Transverse colon (tissue), 4 donors: ENCODE measurements around the gene HPGDS. TPM values are rescaled to one million over a fixed set of nuclear protein-coding genes. Genes with fewer than 3 reads are reported as not detected.

ENCODE experiments used
- DNase-seq: peaks from one replicate; pipeline ENCODE4 v3.0.0-alpha.2; 2019
- H3K27ac ChIP-seq, 4 donors: fragments of 200-600 bp; sonication (generic); 2 replicates each; pipeline ENCODE4 v1.5.1; 2016 to 2018; ENCODE audit warnings: inconsistent platforms in 4 of 4
- H3K27me3 ChIP-seq: fragments of 200-600 bp; sonication (generic); 2 replicates; pipeline ENCODE4 v1.5.1; 2017; ENCODE audit warnings: inconsistent platforms
- H3K36me3 ChIP-seq, 4 donors: fragments of 200-600 bp; sonication (generic); 2 replicates each; pipeline ENCODE4 v1.5.1; 2017 to 2019; ENCODE audit warnings: inconsistent platforms in 4 of 4
- H3K4me1 ChIP-seq, 4 donors: fragments of 200-600 bp; sonication (generic); 2 replicates each; pipeline ENCODE4 v1.5.1; 2017 to 2020; ENCODE audit warnings: inconsistent platforms in 4 of 4
- H3K4me3 ChIP-seq, 4 donors: fragments of 200-600 bp; sonication (generic); 1 replicate in 1 of 4; 2 replicates in 3 of 4; pipeline versions ENCODE4 v1.5.1 to v1.6.1; 2017 to 2019; ENCODE audit warnings: inconsistent platforms in 4 of 4
- H3K9me3 ChIP-seq, 2 donors: fragments of 200-600 bp; sonication (generic); 2 replicates each; pipeline ENCODE4 v1.5.1; 2017 to 2019; ENCODE audit warnings: inconsistent platforms in 2 of 2
- CTCF ChIP-seq, 5 experiments: fragments of 200-600 bp in 3 of 5; fragments of 450-650 bp in 2 of 5; sonication (generic) in 3 of 5; IDR thresholded peaks; 1 replicate in 2 of 5; 2 replicates in 3 of 5; pipeline ENCODE4 v1.5.1; 2016 to 2017; ENCODE audit warnings: antibody characterized with exemption in 5 of 5, inconsistent platforms in 3 of 5, mild to moderate bottlenecking in 2 of 5, moderate library complexity in 1 of 5
- EP300 ChIP-seq: sonication (generic); formaldehyde crosslinking; IDR thresholded peaks from one replicate; pipeline ENCODE4 v1.6.1; 2017; ENCODE audit warnings: antibody characterized with exemption, low read depth
- POLR2A ChIP-seq: fragments of 450-650 bp; IDR thresholded peaks from one replicate; pipeline ENCODE4 v1.6.1; 2016; ENCODE audit warnings: antibody characterized with exemption, mild to moderate bottlenecking, moderate library complexity
- POLR2AphosphoS5 ChIP-seq, 3 donors: sonication (generic); formaldehyde crosslinking; IDR thresholded peaks; one replicate each; pipeline ENCODE4 v1.6.1; 2016; ENCODE audit warnings: antibody characterized with exemption in 3 of 3
- in situ Hi-C, 4 donors: fragments of 200-750 bp; cut with MboI; loops; one replicate each; pipeline versions ENCODE4 v1.15.0 to v1.15.1; 2017; ENCODE audit warnings: low sequenced_read_pairs in 3 of 4, low pct_ligation_motif_present in 1 of 4, low pct_unique_long_range_greater_than_20kb in 1 of 4
- intact Hi-C: fragments of 100-400 bp; cut with DNase I; formaldehyde crosslinking; loops from one replicate; pipeline ENCODE4 v1.15.1; 2023; ENCODE audit warnings: low total_unique reads
- total RNA-seq, 4 donors: library from RNA; depleted of rRNA; stranded (reverse); fragments of >200 nt; gene quantifications; one replicate each; pipeline ENCODE4 v1.1.0, GENCODE V29; 2016

The HPGDS gene
- total RNA-seq, 4 donors from 2014 or later, result 1.4 to 6.0 (median 3.5) TPM; not detected in 1

DNA sequence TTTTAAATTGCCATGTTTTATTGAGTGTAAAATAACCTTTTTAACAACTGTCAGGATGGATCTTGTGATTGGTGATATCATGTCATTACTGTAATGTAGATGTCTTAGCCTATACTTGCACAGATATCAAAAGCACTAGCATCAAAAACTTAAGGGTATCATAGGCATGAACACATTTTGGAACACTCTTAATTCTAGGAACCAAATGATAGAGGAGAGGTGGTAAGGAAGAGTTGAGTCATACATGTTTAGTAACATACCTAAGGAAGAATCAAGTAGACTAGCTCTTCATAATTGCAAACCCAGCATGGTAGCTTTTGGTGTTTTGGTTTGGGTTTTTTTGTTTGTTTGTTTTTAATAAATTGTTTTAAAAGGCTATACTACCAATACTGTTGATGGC, 91.5 kb downstream of the HPGDS start:
- in situ Hi-C loops, result no loop called here
- H3K4me1 ChIP-seq, result no peaks in the 10 kb centered on the region
- no peak overlapping the region for H3K4me3 ChIP-seq
- no peak overlapping the region for H3K27ac ChIP-seq
- H3K27me3 ChIP-seq, result no peaks in the 10 kb centered on the region
- no peak for DNase-seq
- no peaks in the 10 kb centered on the region for H3K9me3 ChIP-seq
- H3K36me3 ChIP-seq, result peaks cover 0 to 33% (median 13%) of the 10 kb centered on the region in 4 donors
- intact Hi-C loops, result no loop called here
- TF ChIP-seq EP300, result no peak
- TF ChIP-seq CTCF (IDR thresholded peaks at IDR 0.05), result no peak
- no peak for TF ChIP-seq POLR2AphosphoS5 (IDR thresholded peaks at IDR 0.05)
- TF ChIP-seq POLR2A, result no peak

Other genes with a start within 250 kb of the HPGDS start
- gene SMARCAD1, start 135.0 kb downstream of the HPGDS start, total RNA-seq, result 10 to 100 TPM; 14.2 to 27.7 (median 18.4) TPM
- gene PDLIM5, start 109.1 kb upstream of the HPGDS start, total RNA-seq, result 100 to 1,000 TPM in 2 of 4 donors, 10 to 100 TPM in 2; 62.9 to 133 (median 110) TPM